Progenitor cell of endocrine pancreas (in vitro differentiated cells): ENCODE data around the gene TMPRSS15. TPM values are rescaled to one million over a fixed set of nuclear protein-coding genes. Genes with fewer than 3 reads are reported as not detected.

Experiments used
- DNase-seq: peaks from one replicate; pipeline ENCODE4 v3.0.0; 2021; ENCODE audit warnings: low spot score; ENCODE audit not compliant: unreplicated experiment
- H3K27ac Mint-ChIP-seq: 2 replicates; pipeline ENCODE4 v1.8.0; 2021; ENCODE audit warnings: mild to moderate bottlenecking, moderate library complexity, mixed read lengths
- H3K27me3 Mint-ChIP-seq: 2 replicates; pipeline ENCODE4 v1.8.0; 2021; ENCODE audit warnings: mixed read lengths
- H3K36me3 Mint-ChIP-seq: 2 replicates; pipeline ENCODE4 v1.8.0; 2022; ENCODE audit warnings: mixed read lengths; ENCODE audit not compliant: insufficient read depth
- H3K4me1 Mint-ChIP-seq: 2 replicates; pipeline ENCODE4 v1.8.0; 2021; ENCODE audit warnings: low read depth, mixed read lengths
- H3K4me3 Mint-ChIP-seq: 2 replicates; pipeline ENCODE4 v1.8.0; 2021; ENCODE audit warnings: low read depth, mild to moderate bottlenecking, moderate library complexity, mixed read lengths
- H3K9me3 Mint-ChIP-seq: 2 replicates; pipeline ENCODE4 v1.8.0; 2021; ENCODE audit warnings: low read depth, mixed read lengths
- total RNA-seq: library from RNA; stranded (reverse); gene quantifications from 2 replicates; pipeline ENCODE4 v1.2.1, GENCODE V29; 2021
- TF ChIP-seq, protein P1 (sequence below): fragments of 200-600 bp; sonication (generic); IDR thresholded peaks from one replicate; pipeline ENCODE4 v1.5.0; 2021; ENCODE audit warnings: antibody characterized with exemption, mild to moderate bottlenecking; ENCODE audit not compliant: unreplicated experiment

Gene TMPRSS15
- total RNA-seq, 1 donor from 2014 or later = not detected

DNA sequence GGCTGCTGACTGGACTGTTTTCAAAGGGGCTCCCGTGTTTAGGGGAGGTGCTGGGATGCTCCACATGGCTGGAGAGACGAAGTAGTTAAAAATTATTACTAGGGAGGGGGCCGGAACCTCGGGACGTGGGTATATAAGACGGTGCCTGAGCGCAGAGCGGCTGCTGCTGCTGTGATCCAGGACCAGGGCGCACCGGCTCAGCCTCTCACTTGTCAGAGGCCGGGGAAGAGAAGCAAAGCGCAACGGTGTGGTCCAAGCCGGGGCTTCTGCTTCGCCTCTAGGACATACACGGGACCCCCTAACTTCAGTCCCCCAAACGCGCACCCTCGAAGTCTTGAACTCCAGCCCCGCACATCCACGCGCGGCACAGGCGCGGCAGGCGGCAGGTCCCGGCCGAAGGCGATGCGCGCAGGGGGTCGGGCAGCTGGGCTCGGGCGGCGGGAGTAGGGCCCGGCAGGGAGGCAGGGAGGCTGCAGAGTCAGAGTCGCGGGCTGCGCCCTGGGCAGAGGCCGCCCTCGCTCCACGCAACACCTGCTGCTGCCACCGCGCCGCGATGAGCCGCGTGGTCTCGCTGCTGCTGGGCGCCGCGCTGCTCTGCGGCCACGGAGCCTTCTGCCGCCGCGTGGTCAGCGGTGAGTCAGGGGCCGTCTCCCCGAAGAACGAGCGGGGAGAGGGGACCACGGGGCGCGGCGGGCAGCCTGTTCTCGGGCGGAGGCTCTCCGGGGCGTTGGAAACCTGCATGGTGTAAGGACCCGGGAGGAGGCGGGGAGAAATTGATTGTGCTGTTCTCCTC is 158.7 kb downstream of the TMPRSS15 start, which contains the start of gene CHODL:
Gene CHODL (plus strand): TSS at position 163 of the 793 bp plus-strand sequence. CDS start 391 bp downstream, at position 554.
- TF ChIP-seq, protein P1, sequence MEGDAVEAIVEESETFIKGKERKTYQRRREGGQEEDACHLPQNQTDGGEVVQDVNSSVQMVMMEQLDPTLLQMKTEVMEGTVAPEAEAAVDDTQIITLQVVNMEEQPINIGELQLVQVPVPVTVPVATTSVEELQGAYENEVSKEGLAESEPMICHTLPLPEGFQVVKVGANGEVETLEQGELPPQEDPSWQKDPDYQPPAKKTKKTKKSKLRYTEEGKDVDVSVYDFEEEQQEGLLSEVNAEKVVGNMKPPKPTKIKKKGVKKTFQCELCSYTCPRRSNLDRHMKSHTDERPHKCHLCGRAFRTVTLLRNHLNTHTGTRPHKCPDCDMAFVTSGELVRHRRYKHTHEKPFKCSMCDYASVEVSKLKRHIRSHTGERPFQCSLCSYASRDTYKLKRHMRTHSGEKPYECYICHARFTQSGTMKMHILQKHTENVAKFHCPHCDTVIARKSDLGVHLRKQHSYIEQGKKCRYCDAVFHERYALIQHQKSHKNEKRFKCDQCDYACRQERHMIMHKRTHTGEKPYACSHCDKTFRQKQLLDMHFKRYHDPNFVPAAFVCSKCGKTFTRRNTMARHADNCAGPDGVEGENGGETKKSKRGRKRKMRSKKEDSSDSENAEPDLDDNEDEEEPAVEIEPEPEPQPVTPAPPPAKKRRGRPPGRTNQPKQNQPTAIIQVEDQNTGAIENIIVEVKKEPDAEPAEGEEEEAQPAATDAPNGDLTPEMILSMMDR = no peak
- peaks cover 4% of the 10 kb centered on the region for H3K4me1 Mint-ChIP-seq
- H3K9me3 Mint-ChIP-seq = no peaks in the 10 kb centered on the region
- DNase-seq = peak; percentile 15
- H3K36me3 Mint-ChIP-seq = no peaks in the 10 kb centered on the region
- peak within 1 kb of the TSS; percentile 72 for H3K4me3 Mint-ChIP-seq
- peaks cover 60% of the 10 kb centered on the region for H3K27me3 Mint-ChIP-seq
- no peak within 1 kb of the TSS for H3K27ac Mint-ChIP-seq

DNA sequence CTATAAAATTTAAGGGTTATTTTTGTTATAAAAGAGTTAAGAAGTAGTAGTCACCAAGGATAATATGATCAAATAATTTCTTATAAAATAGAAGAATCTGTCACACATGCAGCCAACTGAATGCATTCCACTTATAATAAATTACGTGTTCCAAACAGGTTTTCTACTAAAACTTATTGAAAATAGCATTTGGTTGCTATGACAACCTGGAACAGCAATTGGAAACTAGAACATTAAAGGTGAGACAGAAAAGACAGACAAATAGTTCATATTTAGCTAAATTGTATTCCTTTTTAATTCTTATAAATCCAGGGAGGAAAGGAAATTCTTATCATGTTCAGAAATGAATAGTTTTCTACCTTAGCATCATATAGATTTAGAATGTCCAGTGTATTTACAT is 168.0 kb downstream of the TMPRSS15 start:
- Mint-ChIP-seq H3K27ac (no peak overlapping the region), H3K4me1 (no peaks in the 10 kb centered on the region), H3K4me3 (no peak overlapping the region), H3K27me3 (no peaks in the 10 kb centered on the region), H3K36me3 (no peaks in the 10 kb centered on the region), H3K9me3 (peaks cover 3% of the 10 kb centered on the region)
- TF ChIP-seq, protein P1 = no peak
- no peak for DNase-seq

DNA sequence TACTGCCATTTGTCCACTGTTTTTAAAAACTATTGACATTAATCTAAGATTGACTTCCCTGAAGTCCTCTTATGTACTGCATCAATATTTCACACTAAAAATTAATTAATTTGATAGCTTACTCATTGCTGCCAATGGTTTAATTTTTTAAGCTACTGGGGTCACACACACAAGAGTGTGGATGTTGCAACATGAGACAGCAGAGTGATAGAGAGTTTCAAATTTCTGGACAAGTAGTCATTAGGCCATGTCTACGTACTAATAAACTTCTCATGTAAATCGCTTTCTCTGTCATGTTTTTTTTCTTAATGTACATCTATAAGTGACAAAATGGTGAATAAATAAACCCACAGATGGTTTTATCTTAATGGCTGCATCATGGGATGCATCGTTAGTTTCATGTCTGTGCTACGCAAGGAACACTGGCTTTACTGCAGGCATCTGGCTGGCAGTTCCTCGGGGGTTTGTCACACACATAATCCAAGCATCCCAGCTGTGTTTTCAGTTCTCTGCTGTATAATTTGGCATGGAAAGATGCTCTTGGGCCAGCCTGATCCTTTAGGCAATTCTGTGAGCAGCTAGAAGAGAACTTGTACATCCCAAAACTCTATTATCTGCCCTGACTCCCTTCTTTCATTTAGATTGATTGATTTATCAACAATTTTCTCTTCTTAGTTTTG is 175.4 kb downstream of the TMPRSS15 start:
- TF ChIP-seq, protein P1 = no peak
- Mint-ChIP-seq H3K9me3 (no peaks in the 10 kb centered on the region), H3K4me1 (no peaks in the 10 kb centered on the region), H3K4me3 (no peak overlapping the region), H3K27ac (no peak overlapping the region), H3K36me3 (no peaks in the 10 kb centered on the region), H3K27me3 (no peaks in the 10 kb centered on the region)
- DNase-seq = no peak

DNA sequence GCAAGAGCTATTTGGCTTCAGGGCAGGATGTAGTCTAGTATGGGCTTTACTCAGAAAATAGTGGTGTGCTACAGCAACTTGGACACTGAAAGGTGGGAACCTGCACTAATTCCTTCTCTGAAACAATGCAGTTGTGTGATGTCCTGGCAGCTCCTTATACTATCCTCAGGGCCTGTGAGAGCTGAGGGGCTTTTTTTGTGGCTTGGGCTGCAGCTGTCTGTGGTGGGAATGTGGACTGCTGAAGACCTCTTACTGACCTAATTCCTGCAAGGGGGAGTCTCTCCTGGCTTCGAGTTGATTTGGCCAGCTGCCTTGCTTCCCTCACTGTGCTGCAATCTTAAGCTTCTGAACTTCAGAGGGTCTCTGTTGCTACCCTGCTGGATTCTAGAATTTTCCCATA is 181.2 kb downstream of the TMPRSS15 start:
- DNase-seq = no peak
- H3K9me3 Mint-ChIP-seq = peaks cover 15% of the 10 kb centered on the region
- TF ChIP-seq, protein P1 = no peak
- H3K27me3 Mint-ChIP-seq = no peaks in the 10 kb centered on the region
- no peak overlapping the region for H3K4me3 Mint-ChIP-seq
- no peaks in the 10 kb centered on the region for H3K4me1 Mint-ChIP-seq
- no peak overlapping the region for H3K27ac Mint-ChIP-seq
- no peaks in the 10 kb centered on the region for H3K36me3 Mint-ChIP-seq

DNA sequence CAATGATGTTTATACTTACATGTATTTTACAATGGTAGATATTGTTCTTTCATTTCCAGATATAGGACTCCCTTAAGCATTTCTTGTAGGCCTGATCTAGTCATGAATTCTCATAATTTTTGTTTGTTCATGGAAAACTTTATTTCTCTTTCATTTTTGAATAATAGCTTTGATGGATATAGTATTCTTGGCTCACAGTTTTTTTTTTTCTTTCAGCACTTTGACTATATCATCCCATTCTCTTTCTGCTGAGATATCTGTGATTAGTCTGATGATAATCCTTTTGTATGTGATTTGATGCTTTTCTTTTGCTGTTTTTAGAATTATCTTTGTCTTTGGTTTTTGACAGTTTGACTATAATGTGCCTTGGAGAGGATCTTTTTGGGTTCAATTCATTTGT is 183.1 kb downstream of the TMPRSS15 start:
- Mint-ChIP-seq H3K4me3 (no peak overlapping the region), H3K36me3 (no peaks in the 10 kb centered on the region), H3K27me3 (no peaks in the 10 kb centered on the region), H3K27ac (no peak overlapping the region), H3K9me3 (peaks cover 15% of the 10 kb centered on the region), H3K4me1 (no peaks in the 10 kb centered on the region)
- TF ChIP-seq, protein P1 = no peak
- no peak for DNase-seq

Other genes with a start within 250 kb of the TMPRSS15 start
- 0.38 and 0.51 TPM in 2 replicates for gene CHODL, start 159.0 kb downstream of the TMPRSS15 start, total RNA-seq